Kidney (tissue), 14 donors: Measurements from ENCODE around the gene OR2V2. TPM values are rescaled to one million over a fixed set of nuclear protein-coding genes. Genes with fewer than 3 reads are reported as not detected.

Experiments
- DNase-seq, 5 donors: peaks; one replicate each; pipeline ENCODE4 v3.0.0-alpha.2; 2013 to 2020
- FAIRE-seq: peaks from 2 replicates; lab custom pipeline; 2012; peaks lifted over from hg19 to GRCh38; lab: Jason Lieb, UNC
- H3K27ac ChIP-seq, 2 donors: one replicate each; pipeline ENCODE4 v1.7.0; 2013; ENCODE audit warnings: low read depth in 2 of 2, low read length in 2 of 2, inconsistent platforms in 1 of 2
- H3K27me3 ChIP-seq: one replicate; pipeline ENCODE4 v1.7.1; 2013; ENCODE audit warnings: low read length, inconsistent platforms; ENCODE audit not compliant: control insufficient read depth, insufficient read depth
- H3K36me3 ChIP-seq, 3 donors: one replicate each; pipeline versions ENCODE4 v1.7.0 to v1.7.1; 2013; ENCODE audit warnings: low read length in 3 of 3, control low read depth in 1 of 3, inconsistent platforms in 1 of 3; ENCODE audit not compliant: insufficient read depth in 3 of 3, control insufficient read depth in 2 of 3
- H3K4me1 ChIP-seq, 3 donors: one replicate each; pipeline versions ENCODE4 v1.7.0 to v1.7.1; 2013; ENCODE audit warnings: low read length in 3 of 3, inconsistent platforms in 1 of 3, low read depth in 1 of 3; ENCODE audit not compliant: control insufficient read depth in 2 of 3, insufficient read depth in 2 of 3
- H3K4me3 ChIP-seq, 3 donors: one replicate each; pipeline versions ENCODE4 v1.7.0 to v1.8.1; 2013; ENCODE audit warnings: low read length in 3 of 3, control low read depth in 1 of 3, inconsistent platforms in 1 of 3
- H3K9ac ChIP-seq, 3 donors: one replicate each; pipeline versions ENCODE4 v1.7.0 to v1.7.1; 2013; ENCODE audit warnings: low read length in 3 of 3, control low read depth in 1 of 3, inconsistent platforms in 1 of 3
- H3K9me3 ChIP-seq, 3 donors: one replicate each; pipeline versions ENCODE4 v1.7.0 to v1.7.1; 2013; ENCODE audit warnings: low read length in 3 of 3, control low read depth in 1 of 3, inconsistent platforms in 1 of 3; ENCODE audit not compliant: control insufficient read depth in 2 of 3, insufficient read depth in 1 of 3
- intact Hi-C: fragments of 100-400 bp; cut with DNase I; formaldehyde crosslinking; loops from one replicate; pipeline ENCODE4 v1.11.1; 2022
- polyA plus RNA-seq: library from polyadenylated mRNA; stranded (reverse); fragments of 350-450 nt; fragmentation: Illumina TruSeq; extraction: RNeasy Lipid Tissue Mini Kit (QIAGEN cat#74804); gene quantifications from one replicate; pipeline ENCODE4 v1.2.3, GENCODE V29; 2014; ENCODE audit warnings: low read depth, low replicate concordance; ENCODE audit not compliant: insufficient read depth
- total RNA-seq: library from RNA; stranded (reverse); fragmentation: NEBNext Ultra II Directional; extraction: Animal tissue kit (Norgen Biotek cat#: 25700); gene quantifications from one replicate; pipeline ENCODE4 v1.2.1, GENCODE V29; 2021
- TF ChIP-seq, protein P1 (sequence below): IDR thresholded peaks from 3 replicates; pipeline ENCODE4 v1.5.1; 2012; ENCODE audit warnings: mild to moderate bottlenecking, moderate library complexity, borderline replicate concordance; ENCODE audit not compliant: insufficient read depth; ENCODE audit errors: extremely low read depth
- donor health status: control.
- donor health status: control.
- donor health status: control.
- donor health status: control.
- donor health status: control.
- donor health status: DM: yes; HTN: yes; CAD: no.
- donor health status: Normal renal cell carcinoma (clear cell type).

Gene OR2V2
- total and polyA plus RNA-seq, 2 donors from 2014 or later: not detected

DNA sequence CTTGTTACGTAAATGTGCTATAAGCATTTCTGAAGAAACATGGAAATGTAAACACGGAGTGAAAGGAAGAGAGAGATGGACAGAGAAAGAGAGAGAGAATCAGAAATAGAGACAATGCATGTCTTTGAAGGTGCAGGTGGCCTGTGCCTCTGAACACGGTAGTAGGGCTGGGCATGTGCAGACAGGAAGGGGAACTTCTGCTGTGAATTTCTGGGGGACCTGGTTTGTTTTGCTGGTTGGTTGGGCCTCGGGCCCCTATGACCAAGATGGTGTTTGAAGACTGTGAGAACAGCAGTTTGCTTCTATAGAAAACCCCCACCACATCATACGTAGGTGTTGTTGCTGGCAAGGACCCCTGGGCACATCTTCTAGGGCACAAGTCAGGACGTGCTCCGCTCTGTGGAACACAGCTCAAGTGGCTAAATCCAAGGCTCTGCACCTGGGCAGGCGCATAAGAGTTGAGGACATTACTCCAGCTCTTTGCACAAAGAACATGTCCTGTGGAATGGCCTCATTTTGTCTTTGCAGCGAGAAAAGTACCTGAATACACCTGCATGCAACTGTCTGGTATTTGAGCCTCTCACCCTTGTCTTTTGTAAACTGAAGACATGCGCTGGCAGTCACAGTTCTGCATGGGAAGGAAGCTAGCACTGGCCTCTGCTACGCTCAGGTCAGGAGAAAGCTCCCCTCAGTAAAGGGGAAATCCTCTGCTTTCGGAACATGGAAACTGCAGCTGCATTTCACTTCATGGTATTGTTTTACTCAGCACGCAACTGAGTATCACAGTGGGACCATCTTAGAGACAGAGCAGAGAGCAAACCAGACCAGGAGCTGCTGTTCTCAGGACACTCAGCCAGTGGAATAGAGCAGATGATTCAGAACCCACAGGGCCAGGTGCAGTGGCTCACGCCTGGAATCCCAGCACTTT, 2.7 kb downstream of the OR2V2 start:
- no peaks in the 10 kb centered on the region for H3K9me3 ChIP-seq
- no peak overlapping the region for H3K4me3 ChIP-seq
- no peaks in the 10 kb centered on the region for H3K4me1 ChIP-seq
- TF ChIP-seq, protein P1, sequence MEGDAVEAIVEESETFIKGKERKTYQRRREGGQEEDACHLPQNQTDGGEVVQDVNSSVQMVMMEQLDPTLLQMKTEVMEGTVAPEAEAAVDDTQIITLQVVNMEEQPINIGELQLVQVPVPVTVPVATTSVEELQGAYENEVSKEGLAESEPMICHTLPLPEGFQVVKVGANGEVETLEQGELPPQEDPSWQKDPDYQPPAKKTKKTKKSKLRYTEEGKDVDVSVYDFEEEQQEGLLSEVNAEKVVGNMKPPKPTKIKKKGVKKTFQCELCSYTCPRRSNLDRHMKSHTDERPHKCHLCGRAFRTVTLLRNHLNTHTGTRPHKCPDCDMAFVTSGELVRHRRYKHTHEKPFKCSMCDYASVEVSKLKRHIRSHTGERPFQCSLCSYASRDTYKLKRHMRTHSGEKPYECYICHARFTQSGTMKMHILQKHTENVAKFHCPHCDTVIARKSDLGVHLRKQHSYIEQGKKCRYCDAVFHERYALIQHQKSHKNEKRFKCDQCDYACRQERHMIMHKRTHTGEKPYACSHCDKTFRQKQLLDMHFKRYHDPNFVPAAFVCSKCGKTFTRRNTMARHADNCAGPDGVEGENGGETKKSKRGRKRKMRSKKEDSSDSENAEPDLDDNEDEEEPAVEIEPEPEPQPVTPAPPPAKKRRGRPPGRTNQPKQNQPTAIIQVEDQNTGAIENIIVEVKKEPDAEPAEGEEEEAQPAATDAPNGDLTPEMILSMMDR: no peak
- intact Hi-C loops: no loop called here
- H3K27me3 ChIP-seq: no peaks in the 10 kb centered on the region
- no peaks in the 10 kb centered on the region for H3K36me3 ChIP-seq
- DNase-seq: no peak
- H3K27ac ChIP-seq: no peak overlapping the region
- no peak for FAIRE-seq
- H3K9ac ChIP-seq: no peak overlapping the region

DNA sequence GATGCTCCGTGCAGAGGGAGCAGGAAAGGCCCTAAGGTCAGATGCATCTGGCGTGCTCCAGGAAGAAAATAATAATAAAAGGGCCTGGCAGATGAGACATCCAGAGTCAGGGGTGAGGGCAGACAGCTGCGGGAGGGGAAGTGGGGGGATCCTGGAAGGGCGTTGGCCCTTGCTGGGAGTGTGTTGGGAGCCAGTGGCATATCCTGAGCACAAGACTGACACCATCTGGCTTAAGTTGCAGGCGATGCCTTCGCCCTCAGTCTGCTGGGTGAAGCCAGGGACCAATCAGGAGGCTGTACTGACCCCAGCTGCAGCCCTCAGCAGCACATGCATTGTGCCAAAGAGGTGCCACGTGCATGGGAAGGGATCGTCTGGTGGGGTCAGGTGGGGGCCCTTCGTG, 3.8 kb downstream of the OR2V2 start:
- H3K27ac ChIP-seq: no peak overlapping the region
- no peak overlapping the region for H3K9ac ChIP-seq
- H3K36me3 ChIP-seq: no peaks in the 10 kb centered on the region
- intact Hi-C loops: no loop called here
- no peaks in the 10 kb centered on the region for H3K9me3 ChIP-seq
- FAIRE-seq (no peak), DNase-seq (no peak)
- TF ChIP-seq, protein P1: no peak
- H3K27me3 ChIP-seq: no peaks in the 10 kb centered on the region
- no peaks in the 10 kb centered on the region for H3K4me1 ChIP-seq
- no peak overlapping the region for H3K4me3 ChIP-seq

DNA sequence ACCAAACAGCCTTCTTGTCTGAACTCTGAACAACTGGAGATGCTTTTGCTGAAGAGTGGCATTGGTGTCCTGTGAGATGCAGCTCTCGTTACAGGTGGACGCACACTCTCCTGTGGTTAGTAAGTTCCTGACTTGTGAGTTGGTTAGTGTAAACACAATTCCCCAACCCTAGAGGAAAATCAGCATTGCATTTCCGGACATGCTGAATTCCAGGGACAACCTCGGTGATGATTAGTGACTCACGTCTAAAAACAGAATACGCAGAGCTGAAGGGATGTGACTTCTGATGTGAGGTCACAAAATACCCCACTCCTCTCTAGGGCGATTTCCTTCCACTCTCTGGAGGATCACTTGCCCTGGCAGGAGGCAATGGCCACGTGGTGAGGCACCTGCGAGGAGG, 5.0 kb downstream of the OR2V2 start:
- Histone ChIP-seq H3K27ac (no peak overlapping the region), H3K9me3 (no peaks in the 10 kb centered on the region), H3K9ac (no peak overlapping the region), H3K4me3 (no peak overlapping the region), H3K27me3 (no peaks in the 10 kb centered on the region), H3K4me1 (no peaks in the 10 kb centered on the region), H3K36me3 (no peaks in the 10 kb centered on the region)
- DNase-seq (no peak), FAIRE-seq (no peak)
- TF ChIP-seq, protein P1: no peak
- intact Hi-C loops: no loop called here
